T47D (cell line): ENCODE results near the gene GAREM2.

Source experiments
- DNase-seq, 2 experiments: peaks; one replicate each; pipeline versions ENCODE4 v3.0.0 to v3.0.0-alpha.2; 2011 to 2012; ENCODE audit warnings: low read depth in 1 of 2, low spot score in 1 of 2
- JUND ChIP-seq: IDR thresholded peaks from 2 replicates; pipeline ENCODE4 v1.6.1; 2012; ENCODE audit warnings: low read depth
- in situ Hi-C: cut with HindIII; loops from 2 replicates; pipeline ENCODE4 v1.10.0; 2016; ENCODE audit warnings: low sequenced_read_pairs, low pct_unique_long_range_greater_than_20kb

GAREM2 gene

DNA sequence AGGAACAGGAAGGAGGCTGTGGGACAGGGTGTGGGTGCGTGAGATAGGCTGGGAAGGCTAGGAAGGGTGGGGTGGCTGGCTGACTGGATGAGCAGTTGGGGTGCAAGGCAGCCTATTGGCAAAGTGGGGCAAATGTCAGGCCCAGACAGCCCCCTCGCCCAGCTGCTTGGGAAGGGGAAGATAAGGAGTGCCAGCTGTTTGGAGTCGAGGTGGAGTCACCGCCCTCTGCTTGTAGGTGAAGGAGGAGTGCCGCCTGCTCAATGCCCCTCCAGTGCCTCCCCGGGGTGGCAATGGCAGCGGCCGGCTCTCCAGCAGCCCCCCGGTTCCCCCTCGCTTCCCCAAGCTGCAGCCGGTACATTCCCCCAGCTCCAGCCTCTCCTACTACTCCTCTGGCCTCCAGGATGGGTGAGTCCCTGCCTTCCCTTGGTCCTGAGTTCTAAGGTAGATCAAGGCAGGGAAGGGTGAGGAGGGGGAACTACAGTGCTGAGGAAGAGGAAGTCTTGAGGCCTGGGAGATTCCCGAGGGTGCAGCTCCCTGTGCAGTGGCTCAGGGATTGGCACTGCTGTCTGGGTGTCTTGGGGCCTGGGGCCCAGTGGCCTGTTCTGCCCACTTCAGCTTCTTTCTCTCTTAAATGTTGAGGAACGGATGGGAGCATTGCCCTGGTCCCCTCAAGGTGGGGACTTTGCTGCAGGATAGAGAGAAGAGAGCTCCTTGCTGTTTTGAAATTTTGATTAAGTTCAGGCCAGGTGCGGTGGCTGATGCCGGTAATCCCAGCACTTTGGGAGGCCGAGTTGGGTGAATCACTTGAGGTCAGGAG, 13.3 kb downstream of the GAREM2 start:
- no peak for DNase-seq
- no peak for TF ChIP-seq JUND
- in situ Hi-C loops: no loop called here

DNA sequence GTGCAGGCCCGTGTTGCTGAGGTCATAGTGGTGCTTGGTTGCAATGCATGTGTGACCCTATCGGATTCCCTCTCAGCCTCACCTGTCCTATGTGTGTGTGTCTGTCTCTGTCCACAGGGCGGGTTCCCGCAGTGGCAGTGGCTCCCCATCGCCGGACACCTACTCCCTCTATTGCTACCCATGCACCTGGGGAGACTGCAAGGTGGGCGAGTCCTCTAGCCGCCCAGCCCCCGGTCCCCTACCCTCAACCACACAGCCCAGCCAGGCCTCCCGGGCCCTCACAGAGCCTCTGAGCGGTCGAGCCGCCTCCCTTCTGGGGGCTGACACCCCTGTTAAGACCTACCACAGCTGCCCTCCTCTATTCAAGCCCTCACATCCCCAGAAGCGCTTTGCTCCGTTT, 14.2 kb downstream of the GAREM2 start:
- no peak for DNase-seq
- TF ChIP-seq JUND: no peak
- in situ Hi-C loops: no loop called here

DNA sequence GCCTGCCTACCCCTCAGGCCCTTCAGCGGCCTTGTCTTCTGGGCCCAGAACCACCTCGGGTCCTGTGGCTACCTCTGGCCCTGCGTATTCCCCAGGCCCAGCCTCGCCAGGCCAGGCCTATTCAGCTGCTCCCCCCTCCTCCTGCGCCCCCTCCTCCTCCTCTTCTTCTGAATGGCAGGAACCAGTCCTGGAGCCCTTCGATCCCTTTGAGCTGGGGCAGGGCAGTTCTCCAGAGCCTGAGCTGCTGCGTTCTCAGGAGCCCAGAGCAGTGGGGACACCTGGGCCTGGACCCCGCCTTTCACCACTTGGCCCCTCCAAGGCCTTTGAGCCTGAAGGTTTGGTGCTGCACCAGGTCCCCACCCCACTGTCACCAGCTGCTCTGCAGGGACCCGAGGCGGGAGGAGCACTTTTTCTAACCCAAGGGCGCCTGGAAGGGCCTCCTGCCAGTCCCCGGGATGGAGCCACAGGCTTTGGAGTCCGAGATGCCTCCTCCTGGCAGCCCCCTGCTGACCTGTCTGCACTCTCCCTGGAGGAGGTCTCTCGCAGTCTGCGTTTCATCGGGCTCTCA, 14.7 kb downstream of the GAREM2 start:
- no peak for TF ChIP-seq JUND
- in situ Hi-C loops: no loop called here
- DNase-seq: no peak

DNA sequence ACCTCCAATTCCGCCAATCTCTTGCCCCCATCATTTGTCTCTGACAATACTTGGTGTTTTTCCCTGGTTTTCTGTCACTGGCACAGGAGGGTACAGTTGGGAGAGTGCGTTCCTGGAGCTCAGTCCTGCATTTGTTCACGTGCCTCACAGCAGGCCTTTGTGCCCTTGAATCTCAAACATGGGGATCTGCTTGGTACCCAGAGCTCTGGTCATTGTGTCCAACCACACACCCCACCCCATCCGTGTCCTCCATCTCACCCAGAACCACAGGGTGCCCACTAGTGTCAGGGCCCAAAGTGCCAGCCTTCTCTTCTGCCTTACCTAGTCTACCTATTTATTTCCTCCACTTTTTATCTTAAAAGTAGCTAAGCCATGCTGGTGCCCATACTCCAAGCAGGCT, 16.2 kb downstream of the GAREM2 start:
- in situ Hi-C loops: no loop called here

DNA sequence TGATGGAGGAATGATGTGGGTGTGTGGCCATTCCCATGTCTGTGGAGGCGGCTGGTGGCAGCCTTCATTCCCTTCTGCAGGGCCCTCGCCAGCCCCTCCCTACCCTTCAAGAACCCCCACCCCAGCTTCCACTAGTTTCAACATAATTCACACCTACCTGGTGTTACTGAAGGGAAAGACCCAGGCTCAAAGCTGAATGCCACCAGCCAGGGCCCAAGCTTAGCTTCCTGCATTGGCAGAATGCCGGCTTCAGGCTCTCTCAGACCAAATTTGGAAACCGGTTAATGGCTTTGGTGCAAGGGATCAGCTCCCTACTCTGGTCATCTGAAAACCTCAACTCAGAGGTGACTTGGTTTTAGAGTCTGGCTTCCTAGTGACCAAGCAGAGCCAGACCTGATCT, 16.9 kb downstream of the GAREM2 start:
- TF ChIP-seq JUND: no peak
- DNase-seq: no peak
- in situ Hi-C loops: no loop called here

More for the DNA sequence above, 16.2 kb downstream of the GAREM2 start:
- TF ChIP-seq JUND: no peak
- DNase-seq: no peak

DNA sequence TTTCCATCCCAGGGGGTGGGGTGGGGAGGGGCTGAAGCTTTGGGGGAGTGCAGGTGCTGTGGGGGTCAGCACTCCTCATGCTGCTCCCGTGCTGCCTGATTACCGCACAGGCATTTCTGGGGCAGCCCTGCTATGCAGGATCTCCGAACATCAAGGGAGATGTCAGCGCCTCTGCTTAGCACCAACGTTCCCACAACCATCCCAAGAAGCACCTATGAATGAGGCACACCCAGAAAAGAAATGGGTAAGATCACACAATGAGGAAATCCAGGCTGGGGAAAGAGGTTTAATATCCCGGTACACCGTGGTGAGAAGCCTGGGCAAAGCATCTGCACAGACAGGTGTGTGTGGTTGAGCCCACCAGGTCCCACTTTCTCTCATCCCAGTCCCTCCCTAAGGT, 17.5 kb downstream of the GAREM2 start:
- in situ Hi-C loops: no loop called here
- DNase-seq: no peak
- no peak for TF ChIP-seq JUND

DNA sequence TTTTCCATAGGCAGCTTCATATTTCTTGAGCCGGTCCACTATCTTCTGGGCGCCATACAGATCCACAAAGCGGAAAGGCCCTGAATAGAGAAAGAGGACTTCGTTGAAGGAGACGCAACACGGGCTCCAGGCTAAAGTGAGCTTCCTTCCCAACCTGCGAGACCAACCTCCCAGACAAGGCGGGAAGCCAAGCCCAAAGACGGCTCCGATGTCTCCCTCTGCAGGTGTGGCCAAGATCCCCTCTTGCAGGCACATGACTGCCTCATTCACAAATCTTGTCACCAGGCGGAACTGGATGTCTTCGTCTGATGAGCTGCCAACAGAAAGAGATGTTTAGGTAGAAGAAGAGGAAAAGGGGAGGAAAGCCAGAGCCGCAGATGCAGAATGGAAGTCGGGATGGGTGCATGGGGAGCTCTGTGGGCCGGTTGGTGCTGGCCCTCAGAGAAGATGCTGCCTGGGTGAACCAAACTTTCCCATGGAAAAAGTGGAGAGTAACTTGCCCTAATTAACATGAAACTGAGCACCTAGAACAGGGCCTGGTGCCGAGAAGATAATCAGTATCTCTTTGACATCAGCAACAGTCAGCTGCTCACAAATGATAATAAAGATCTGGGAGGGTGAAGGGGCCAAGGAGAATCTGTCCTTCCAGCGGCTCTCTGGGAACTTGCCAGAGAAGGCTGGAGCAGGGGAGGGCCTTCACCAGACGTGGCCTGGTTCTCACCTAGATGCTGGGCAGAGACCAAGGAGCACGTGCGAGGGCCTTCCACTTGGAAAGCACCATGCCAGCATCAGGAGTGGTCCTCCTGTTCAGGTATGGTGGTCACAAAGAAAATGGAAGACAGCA, 18.6 kb downstream of the GAREM2 start:
- in situ Hi-C loops: no loop called here
- DNase-seq: no peak

DNA sequence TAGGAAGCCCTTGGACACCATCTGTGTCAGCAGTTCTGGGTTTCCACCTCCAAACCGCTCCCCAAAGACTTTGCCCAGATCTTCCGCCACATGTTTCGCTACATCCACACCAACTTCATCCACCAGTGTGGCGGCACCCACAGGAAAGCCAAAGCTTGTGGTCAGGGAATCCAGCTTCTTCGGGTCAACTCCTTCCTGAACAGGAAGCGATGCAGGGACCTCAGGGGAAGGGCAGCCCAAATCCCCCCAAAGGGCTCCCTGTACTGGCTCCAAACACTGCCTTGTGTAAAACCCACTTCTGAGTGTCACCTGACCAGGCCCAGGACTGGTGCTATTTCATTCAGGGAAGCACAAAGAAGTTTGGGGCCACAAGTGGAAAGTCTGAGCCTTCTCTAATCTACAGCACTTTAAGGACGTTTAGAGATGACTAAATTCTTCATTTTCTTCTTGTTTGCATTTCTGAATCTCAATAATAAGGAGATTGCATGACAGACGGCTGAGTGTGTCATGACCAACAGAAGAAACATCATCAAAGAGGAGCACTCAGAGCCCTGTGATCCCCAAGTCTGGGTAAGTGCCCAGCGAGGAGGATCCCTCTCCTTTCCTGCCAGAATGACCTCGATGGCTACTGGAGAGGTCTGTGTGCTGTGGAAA, 20.8 kb downstream of the GAREM2 start:
- in situ Hi-C loops: no loop called here
- TF ChIP-seq JUND: no peak
- DNase-seq: no peak

More for the DNA sequence above, 18.6 kb downstream of the GAREM2 start:
- no peak for TF ChIP-seq JUND

DNA sequence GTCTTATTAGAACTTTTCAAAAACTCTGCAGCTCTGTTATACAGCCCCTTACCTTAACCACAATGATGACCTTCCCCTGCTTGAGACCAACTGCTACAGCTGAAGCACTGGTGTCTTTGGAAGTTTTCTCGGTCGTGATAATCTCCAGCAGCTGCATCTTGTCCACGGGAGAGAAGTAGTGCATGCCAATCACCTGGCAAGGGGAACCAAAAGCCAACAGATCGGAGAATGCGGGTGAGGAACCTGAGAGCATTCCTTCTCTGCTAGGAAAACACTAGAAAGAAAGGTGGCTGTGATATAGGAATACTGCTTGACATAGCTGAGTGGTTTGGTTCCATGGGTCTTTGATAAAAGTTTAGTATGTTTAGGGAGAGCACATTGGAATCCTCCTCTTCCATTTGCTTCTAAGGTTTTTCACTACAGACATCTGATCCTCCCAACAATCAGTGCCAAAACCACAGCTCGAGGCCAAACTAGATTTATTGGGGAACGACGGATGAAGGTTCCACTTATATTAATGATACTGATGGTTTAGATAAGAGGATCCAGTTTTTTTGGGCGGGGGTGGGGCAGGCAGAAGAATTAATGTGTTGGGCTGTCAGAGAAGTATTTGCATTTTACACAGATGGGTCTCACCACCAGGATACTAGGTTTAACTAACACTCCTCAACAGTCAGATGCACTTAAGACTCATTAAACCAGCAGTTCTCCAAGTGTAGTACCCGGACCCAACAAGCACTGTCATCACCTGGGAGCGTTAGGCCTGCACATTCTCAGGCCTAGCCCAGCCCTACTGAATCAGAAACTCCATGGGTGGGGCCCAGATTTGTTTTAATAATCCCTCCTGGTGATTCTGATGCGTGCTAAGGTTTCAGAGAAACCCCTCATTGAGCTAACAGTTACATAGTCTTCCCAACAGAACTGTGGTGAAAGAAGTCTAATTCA, 22.4 kb downstream of the GAREM2 start:
- no peak for DNase-seq
- TF ChIP-seq JUND: no peak
- in situ Hi-C loops: no loop called here

DNA sequence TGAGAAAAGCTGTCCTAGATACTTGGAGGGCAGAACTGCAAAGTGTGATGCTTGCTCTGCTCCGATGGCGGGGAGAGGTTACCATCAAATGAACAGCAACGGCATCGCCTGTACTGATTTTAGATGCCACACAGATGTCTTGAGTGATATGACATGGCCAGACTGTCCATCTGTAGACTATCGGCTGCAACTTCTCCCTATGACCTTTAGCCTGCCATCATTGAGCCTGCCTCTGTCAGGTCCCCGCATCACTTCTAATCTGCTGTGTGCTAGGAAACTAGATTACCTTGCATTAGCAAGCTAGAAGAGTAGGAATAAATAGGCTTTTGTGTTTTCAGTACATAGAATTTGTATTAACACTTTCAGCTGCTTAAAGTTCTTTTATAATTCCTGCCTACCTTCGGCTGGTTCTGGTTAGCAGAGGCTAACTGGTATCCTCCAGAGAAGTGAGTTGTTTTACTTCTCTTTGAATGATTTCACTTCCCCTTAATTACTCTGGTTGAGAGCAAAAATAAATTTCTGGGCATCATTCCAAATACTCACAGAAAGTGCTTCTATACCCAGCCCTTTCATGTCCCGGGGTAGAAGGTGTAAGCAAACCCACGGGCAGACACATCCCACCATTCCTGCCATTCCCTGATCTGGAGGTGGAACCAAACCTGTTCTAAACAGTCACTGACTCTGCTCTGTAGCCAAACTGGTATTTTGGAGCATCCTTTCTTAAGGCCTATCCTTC, 24.0 kb downstream of the GAREM2 start:
- no peak for DNase-seq
- in situ Hi-C loops: no loop called here

DNA sequence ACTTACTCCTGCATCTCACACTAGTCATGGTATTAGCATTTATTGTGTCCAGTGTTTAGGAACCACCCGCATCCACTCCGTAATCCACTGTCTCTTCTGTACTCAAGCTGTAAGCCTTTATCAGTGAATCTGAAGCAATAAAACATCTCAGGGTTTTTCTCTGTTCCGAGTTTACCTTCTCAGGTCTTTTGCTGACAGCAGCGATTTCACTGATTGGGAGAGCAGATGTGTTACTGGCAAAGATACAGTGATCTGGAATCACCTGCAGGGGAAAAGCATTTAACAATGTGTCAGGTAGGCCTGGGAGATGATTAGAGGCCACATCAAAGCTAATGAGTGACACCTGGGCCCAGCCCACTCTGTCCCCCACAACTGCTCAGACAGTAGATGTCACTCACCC, 24.6 kb downstream of the GAREM2 start:
- in situ Hi-C loops: no loop called here

More for the DNA sequence above, 24.0 kb downstream of the GAREM2 start:
- TF ChIP-seq JUND: no peak

More for the DNA sequence above, 24.6 kb downstream of the GAREM2 start:
- DNase-seq: no peak
- TF ChIP-seq JUND: no peak
